Astrocyte (in vitro differentiated cells and primary cell): Measurements from ENCODE around the gene SCAPER.

Source experiments
- EZH2 ChIP-seq: IDR thresholded peaks from 2 replicates; pipeline ENCODE4 v1.6.1; 2012; ENCODE audit warnings: mild to moderate bottlenecking, low read length, inconsistent platforms; ENCODE audit not compliant: insufficient read depth
- TF ChIP-seq, protein P1 (sequence below): IDR thresholded peaks from 2 replicates; pipeline ENCODE4 v1.5.1; 2011; ENCODE audit warnings: low read depth, mild to moderate bottlenecking, inconsistent platforms, low read length, moderate library complexity; ENCODE audit not compliant: insufficient read depth

GRCh38 chr15:76696840-76697239 lies 208.3 kb downstream of the SCAPER start:
- TF ChIP-seq, protein P1, sequence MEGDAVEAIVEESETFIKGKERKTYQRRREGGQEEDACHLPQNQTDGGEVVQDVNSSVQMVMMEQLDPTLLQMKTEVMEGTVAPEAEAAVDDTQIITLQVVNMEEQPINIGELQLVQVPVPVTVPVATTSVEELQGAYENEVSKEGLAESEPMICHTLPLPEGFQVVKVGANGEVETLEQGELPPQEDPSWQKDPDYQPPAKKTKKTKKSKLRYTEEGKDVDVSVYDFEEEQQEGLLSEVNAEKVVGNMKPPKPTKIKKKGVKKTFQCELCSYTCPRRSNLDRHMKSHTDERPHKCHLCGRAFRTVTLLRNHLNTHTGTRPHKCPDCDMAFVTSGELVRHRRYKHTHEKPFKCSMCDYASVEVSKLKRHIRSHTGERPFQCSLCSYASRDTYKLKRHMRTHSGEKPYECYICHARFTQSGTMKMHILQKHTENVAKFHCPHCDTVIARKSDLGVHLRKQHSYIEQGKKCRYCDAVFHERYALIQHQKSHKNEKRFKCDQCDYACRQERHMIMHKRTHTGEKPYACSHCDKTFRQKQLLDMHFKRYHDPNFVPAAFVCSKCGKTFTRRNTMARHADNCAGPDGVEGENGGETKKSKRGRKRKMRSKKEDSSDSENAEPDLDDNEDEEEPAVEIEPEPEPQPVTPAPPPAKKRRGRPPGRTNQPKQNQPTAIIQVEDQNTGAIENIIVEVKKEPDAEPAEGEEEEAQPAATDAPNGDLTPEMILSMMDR: no peak
- no peak for TF ChIP-seq EZH2
